HuH-7 (cell line): Measurements from ENCODE around the gene RMDN2.

Experiments used
- DNase-seq: peaks from one replicate; pipeline ENCODE4 v3.0.0; 2011; ENCODE audit warnings: low spot score

RMDN2 gene

GRCh38 chr2:37925063-37925897 lies at the start of gene RMDN2:
TSS of gene RMDN2 (plus strand) at chr2:37925287. CDS start at chr2:37929278, 3,991 bp downstream.
- peak; percentile 85 for DNase-seq

- DNase-seq: no peak
Observed at GRCh38 chr2:37875403-37875906, 49.6 kb upstream of the RMDN2 start.

GRCh38 chr2:37876227-37876626 lies 48.9 kb upstream of the RMDN2 start:
- DNase-seq: no peak

- DNase-seq: peak; percentile 34
Observed at GRCh38 chr2:37877457-37878315, 47.4 kb upstream of the RMDN2 start.

GRCh38 chr2:37878536-37878935 lies 46.6 kb upstream of the RMDN2 start:
- no peak for DNase-seq

- DNase-seq: no peak
Observed at GRCh38 chr2:37880551-37880950, 44.5 kb upstream of the RMDN2 start.

- no peak for DNase-seq
Observed at GRCh38 chr2:37881397-37881796, 43.7 kb upstream of the RMDN2 start.

- DNase-seq: no peak
Observed at GRCh38 chr2:37882036-37882435, 43.1 kb upstream of the RMDN2 start.

GRCh38 chr2:37883518-37883917 lies 41.6 kb upstream of the RMDN2 start:
- no peak for DNase-seq

GRCh38 chr2:37885329-37885993 lies 39.6 kb upstream of the RMDN2 start:
- no peak for DNase-seq

- DNase-seq: no peak
Observed at GRCh38 chr2:37886745-37887144, 38.3 kb upstream of the RMDN2 start.

GRCh38 chr2:37887286-37887685 lies 37.8 kb upstream of the RMDN2 start:
- no peak for DNase-seq

- peak; percentile 70 for DNase-seq
Observed at GRCh38 chr2:37890893-37891495, 34.1 kb upstream of the RMDN2 start.

GRCh38 chr2:37891846-37892435 lies 33.1 kb upstream of the RMDN2 start:
- DNase-seq: no peak

GRCh38 chr2:37892436-37893114 lies 32.5 kb upstream of the RMDN2 start:
- DNase-seq: no peak

GRCh38 chr2:37893327-37893726 lies 31.8 kb upstream of the RMDN2 start:
- DNase-seq: no peak

- no peak for DNase-seq
Observed at GRCh38 chr2:37894047-37894446, 31.0 kb upstream of the RMDN2 start.

- DNase-seq: no peak
Observed at GRCh38 chr2:37894601-37895000, 30.5 kb upstream of the RMDN2 start.

- DNase-seq: no peak
Observed at GRCh38 chr2:37895140-37895539, 29.9 kb upstream of the RMDN2 start.

- no peak for DNase-seq
Observed at GRCh38 chr2:37896319-37896718, 28.8 kb upstream of the RMDN2 start.

- DNase-seq: no peak
Observed at GRCh38 chr2:37897511-37897910, 27.6 kb upstream of the RMDN2 start.
